ENCODE measurements around the gene GALNT10. TPM values are rescaled to one million over a fixed set of nuclear protein-coding genes. Genes with fewer than 3 reads are reported as not detected.
A peak's percentile ranks its signal among the peaks of the same experiment; 100 is the strongest.

The GALNT10 gene
- total RNA-seq, 4 donors from 2014 or later, result 21.4 to 49.8 (median 44.7) TPM

DNA sequence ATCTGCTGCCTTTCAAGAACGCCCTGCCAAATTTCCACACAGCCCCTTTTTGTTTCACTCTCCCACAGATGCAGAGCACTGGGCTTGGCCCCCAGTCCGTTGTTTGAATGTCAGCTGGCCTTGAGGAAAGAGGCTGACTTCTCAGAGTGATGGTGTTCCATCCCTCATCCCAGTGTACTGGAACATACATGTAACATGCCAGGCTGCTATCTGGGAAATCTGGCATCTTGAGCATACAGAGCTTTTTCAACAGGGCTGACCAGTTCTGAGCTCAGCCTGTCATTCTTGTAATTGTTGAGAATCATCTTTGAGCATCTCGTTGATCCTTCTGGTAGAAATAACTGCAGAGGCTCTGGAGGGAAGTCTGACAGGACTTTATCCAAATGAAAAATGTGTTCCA, 2.8 kb downstream of the GALNT10 start:
- intact Hi-C loops (cut with DNase I), result loop anchor here (5.0 kb wide), 1 partner anchor 94 kb away; no protein-coding TSS in a partner anchor
- WGBS, result 77% methylated on average over 3 of the region's 3 CpGs
- no peaks in the 10 kb centered on the region for H3K27me3 ChIP-seq

DNA sequence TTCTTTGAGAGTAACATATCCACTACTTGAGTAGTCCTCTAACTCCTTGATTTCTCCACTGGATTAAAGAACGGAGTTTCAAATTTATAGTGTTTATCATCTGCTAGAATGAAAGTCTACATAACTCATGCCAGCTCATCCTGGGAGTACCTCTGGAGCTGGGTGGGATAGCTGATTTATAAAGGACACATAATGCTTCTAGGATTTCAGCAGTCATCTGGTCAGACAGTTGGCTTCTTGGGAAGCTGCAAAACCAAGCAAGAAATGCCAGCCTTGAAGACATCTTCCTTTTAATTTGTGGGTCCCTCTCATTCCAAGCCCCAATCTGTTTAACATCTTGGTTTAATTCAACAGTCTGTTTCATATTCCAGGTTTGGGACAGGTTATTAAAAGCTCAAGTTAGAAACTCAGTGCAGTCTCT, 3.2 kb downstream of the GALNT10 start:
- peak overlapping the region in 1 of 4 donors; percentile 17 for H3K27ac ChIP-seq (replicated peaks in 1 of 4)
- no peak overlapping the region for H3K4me3 ChIP-seq
- no peaks in the 10 kb centered on the region for H3K9me3 ChIP-seq
- no peak for TF ChIP-seq POLR2A (IDR thresholded peaks at IDR 0.05; ENCODE audit: low read depth)
- no peak for TF ChIP-seq EP300 (IDR thresholded peaks at IDR 0.05)
- TF ChIP-seq, protein P1, sequence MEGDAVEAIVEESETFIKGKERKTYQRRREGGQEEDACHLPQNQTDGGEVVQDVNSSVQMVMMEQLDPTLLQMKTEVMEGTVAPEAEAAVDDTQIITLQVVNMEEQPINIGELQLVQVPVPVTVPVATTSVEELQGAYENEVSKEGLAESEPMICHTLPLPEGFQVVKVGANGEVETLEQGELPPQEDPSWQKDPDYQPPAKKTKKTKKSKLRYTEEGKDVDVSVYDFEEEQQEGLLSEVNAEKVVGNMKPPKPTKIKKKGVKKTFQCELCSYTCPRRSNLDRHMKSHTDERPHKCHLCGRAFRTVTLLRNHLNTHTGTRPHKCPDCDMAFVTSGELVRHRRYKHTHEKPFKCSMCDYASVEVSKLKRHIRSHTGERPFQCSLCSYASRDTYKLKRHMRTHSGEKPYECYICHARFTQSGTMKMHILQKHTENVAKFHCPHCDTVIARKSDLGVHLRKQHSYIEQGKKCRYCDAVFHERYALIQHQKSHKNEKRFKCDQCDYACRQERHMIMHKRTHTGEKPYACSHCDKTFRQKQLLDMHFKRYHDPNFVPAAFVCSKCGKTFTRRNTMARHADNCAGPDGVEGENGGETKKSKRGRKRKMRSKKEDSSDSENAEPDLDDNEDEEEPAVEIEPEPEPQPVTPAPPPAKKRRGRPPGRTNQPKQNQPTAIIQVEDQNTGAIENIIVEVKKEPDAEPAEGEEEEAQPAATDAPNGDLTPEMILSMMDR (IDR thresholded peaks at IDR 0.05), result no peak
- no peak for TF ChIP-seq POLR2AphosphoS5 (IDR thresholded peaks at IDR 0.05)
- H3K36me3 ChIP-seq, result peaks cover 0 to 13% (median 8%) of the 10 kb centered on the region in 4 donors
- intact Hi-C loops (cut with DNase I), result loop anchor here (5.0 kb wide), 1 partner anchor 94 kb away; no protein-coding TSS in a partner anchor
- WGBS, result 67% methylated on average over 1 of the region's 1 CpG
- H3K27me3 ChIP-seq, result no peaks in the 10 kb centered on the region
- DNase-seq (ENCODE audit: extremely low spot score), result no peak
- peaks cover 37 to 75% (median 74%) of the 10 kb centered on the region in 4 donors for H3K4me1 ChIP-seq

More for the DNA sequence above, 2.8 kb downstream of the GALNT10 start:
- Histone ChIP-seq H3K27ac (replicated peaks in 1 of 4) (peak overlapping the region in 2 of 4 donors; percentile 17 to 20), H3K4me1 (peaks cover 37 to 77% (median 73%) of the 10 kb centered on the region in 4 donors), H3K36me3 (peaks cover 0 to 10% (median 6%) of the 10 kb centered on the region in 4 donors), H3K4me3 (no peak overlapping the region), H3K9me3 (no peaks in the 10 kb centered on the region)
- no peak for DNase-seq (ENCODE audit: extremely low spot score)
- no peak for TF ChIP-seq EP300 (IDR thresholded peaks at IDR 0.05)
- no peak for TF ChIP-seq POLR2A (IDR thresholded peaks at IDR 0.05; ENCODE audit: low read depth)
- TF ChIP-seq, protein P1 (IDR thresholded peaks at IDR 0.05), result no peak
- TF ChIP-seq POLR2AphosphoS5 (IDR thresholded peaks at IDR 0.05), result no peak

DNA sequence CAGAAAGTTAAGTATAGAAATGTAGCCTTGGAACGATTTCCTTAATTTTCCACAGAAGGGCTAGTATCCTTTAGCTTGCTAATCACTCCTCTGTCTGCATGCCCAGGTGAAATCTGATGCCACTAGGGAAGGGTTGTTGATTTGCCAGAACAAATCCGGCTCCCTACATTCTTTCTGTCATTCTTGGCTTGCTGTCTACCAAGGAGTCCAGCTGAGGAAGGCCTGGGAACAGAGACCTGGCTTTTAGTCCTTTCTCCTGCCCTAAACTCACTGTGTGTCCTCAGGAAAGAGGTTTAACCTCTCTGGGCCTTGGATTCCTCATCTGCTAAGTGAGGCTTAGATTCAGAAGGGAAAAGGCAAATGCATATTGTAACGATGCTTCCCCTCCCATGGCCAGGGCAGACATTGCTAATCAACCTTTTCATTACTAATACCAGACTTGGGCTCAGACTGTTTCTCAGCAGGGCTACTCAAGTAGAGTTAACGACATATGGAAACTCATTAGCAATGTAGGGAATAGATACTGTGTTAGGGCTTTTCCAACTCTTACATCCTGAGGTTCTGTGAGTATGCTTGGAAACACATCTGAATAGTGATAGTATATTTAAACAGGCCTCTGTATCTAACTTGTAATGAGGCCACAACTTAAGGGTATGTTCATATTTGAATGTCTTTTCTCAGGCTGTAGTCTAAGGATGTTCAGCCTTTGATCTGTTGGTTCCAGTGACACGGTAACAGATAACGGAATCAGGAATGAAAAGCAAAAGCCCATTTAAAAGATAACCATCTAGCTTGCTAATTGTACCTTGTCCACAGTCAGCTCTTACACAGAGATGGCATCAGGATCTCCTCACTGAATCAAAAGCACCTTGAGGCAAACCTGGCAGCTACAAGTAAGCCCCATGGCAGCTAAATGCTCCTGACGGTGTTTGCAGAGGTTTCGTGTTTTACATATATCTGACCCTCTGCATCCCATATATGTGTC, 4.1 kb downstream of the GALNT10 start:
- TF ChIP-seq POLR2AphosphoS5 (IDR thresholded peaks at IDR 0.05) (no peak), POLR2A (IDR thresholded peaks at IDR 0.05; ENCODE audit: low read depth) (no peak), EP300 (IDR thresholded peaks at IDR 0.05) (no peak)
- TF ChIP-seq, protein P1 (IDR thresholded peaks at IDR 0.05), result no peak
- intact Hi-C loops (cut with DNase I), result loop anchor here (5.0 kb wide), 1 partner anchor 93 kb away; no protein-coding TSS in a partner anchor
- Histone ChIP-seq H3K27me3 (no peaks in the 10 kb centered on the region), H3K36me3 (peaks cover 0 to 13% (median 8%) of the 10 kb centered on the region in 4 donors), H3K4me3 (no peak overlapping the region), H3K27ac (replicated peaks in 1 of 4) (peak overlapping the region in 1 of 4 donors; percentile 17), H3K9me3 (no peaks in the 10 kb centered on the region), H3K4me1 (peaks cover 38 to 76% (median 74%) of the 10 kb centered on the region in 4 donors)
- no peak for DNase-seq (ENCODE audit: extremely low spot score)
- 75% methylated on average over 8 of the region's 8 CpGs for WGBS

DNA sequence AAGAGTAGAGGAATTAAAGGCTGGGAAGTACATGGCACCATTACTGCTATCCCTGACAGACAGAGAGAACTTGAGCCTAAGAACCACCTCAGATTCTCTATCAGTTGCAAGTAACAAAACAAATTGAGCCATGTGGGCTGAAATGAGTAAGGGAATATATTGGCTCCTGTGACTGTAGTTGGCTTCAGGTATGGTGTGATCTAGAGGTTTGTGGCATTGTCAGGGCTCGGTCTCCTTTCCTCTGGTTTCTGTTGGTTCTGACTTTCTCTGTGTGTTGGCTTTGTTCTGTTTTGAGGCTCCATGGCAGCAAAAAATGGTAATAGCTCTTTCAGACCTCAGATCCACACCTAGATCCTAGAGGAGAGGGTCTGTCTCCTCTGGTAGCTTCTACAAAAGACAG, 5.7 kb downstream of the GALNT10 start:
- 100% methylated on average over 1 of the region's 1 CpG for WGBS
- Histone ChIP-seq H3K27me3 (no peaks in the 10 kb centered on the region), H3K9me3 (no peaks in the 10 kb centered on the region), H3K4me3 (no peak overlapping the region), H3K36me3 (peaks cover 0 to 13% (median 8%) of the 10 kb centered on the region in 4 donors), H3K4me1 (peaks cover 38 to 78% (median 70%) of the 10 kb centered on the region in 4 donors), H3K27ac (replicated peaks in 1 of 4) (no peak overlapping the region)
- no peak for DNase-seq (ENCODE audit: extremely low spot score)
- TF ChIP-seq POLR2AphosphoS5 (IDR thresholded peaks at IDR 0.05) (no peak), POLR2A (IDR thresholded peaks at IDR 0.05; ENCODE audit: low read depth) (no peak), EP300 (IDR thresholded peaks at IDR 0.05) (no peak)
- TF ChIP-seq, protein P1 (IDR thresholded peaks at IDR 0.05), result no peak
- intact Hi-C loops (cut with DNase I), result no loop called here

Data from esophagus muscularis mucosa (tissue), 4 donors.